ENCODE measurements around the gene ASB12. TPM values are rescaled to one million over a fixed set of nuclear protein-coding genes. Genes with fewer than 3 reads are reported as not detected.

ASB12 gene, protein sequence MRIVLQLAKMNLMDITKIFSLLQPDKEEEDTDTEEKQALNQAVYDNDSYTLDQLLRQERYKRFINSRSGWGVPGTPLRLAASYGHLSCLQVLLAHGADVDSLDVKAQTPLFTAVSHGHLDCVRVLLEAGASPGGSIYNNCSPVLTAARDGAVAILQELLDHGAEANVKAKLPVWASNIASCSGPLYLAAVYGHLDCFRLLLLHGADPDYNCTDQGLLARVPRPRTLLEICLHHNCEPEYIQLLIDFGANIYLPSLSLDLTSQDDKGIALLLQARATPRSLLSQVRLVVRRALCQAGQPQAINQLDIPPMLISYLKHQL
- 0.08 and 0.28 TPM in 2 replicates for polyA plus RNA-seq (2011; rRNA removed)
- 0.04 and 0.10 TPM in 2 replicates for polyA plus RNA-seq (2012; cell fraction: cytosol; rRNA removed)
- polyA plus RNA-seq (2012; cell fraction: nucleus; rRNA removed) = 0.07 and 0.16 TPM in 2 replicates
- polyA plus RNA-seq (2017; fragmentation: RNase III; extraction: RNeasy Plus Mini Kit Qiagen cat#74134 plus additional on column Dnase treatment) = 0.07 TPM in 1 of 3 replicates, not detected in the others
- 0.44 TPM in 1 of 2 replicates, not detected in the other for polyA minus RNA-seq (2011; rRNA and poly(A)+ RNA removed)

GRCh38 chrX:64230123-64230970 lies at the start of gene ASB12:
Gene ASB12, minus strand, starts transcription at chrX:64230607. Its CDS starts 4,957 bp downstream, at chrX:64225650.
- Histone ChIP-seq H3K4me1 (no peaks in the 10 kb centered on the region), H3K4me3 (no peak within 1 kb of the TSS), H3K27ac (no peak within 1 kb of the TSS), H3K9me3 (no peaks in the 10 kb centered on the region), H3K4me2 (no peak within 1 kb of the TSS)
- ATAC-seq (no peak), FAIRE-seq (no peak), DNase-seq (ENCODE audit: low read depth in 1 of 2, low spot score in 1 of 2) (no peak)
- no peak for TF ChIP-seq MAFK (IDR thresholded peaks at IDR 0.05; ENCODE audit: partially characterized antibody)
- no peak for TF ChIP-seq HDAC2 (IDR thresholded peaks at IDR 0.05)
- TF ChIP-seq KDM1A (IDR thresholded peaks at IDR 0.05; ENCODE audit: low read depth) = no peak
- no peak for TF ChIP-seq TP53 (CRISPR knock-in tag; IDR thresholded peaks at IDR 0.05)
- TF ChIP-seq, protein P1, sequence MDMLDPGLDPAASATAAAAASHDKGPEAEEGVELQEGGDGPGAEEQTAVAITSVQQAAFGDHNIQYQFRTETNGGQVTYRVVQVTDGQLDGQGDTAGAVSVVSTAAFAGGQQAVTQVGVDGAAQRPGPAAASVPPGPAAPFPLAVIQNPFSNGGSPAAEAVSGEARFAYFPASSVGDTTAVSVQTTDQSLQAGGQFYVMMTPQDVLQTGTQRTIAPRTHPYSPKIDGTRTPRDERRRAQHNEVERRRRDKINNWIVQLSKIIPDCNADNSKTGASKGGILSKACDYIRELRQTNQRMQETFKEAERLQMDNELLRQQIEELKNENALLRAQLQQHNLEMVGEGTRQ (IDR thresholded peaks at IDR 0.05) = no peak
- TF ChIP-seq HOXA7 (CRISPR knock-in tag; IDR thresholded peaks at IDR 0.05) = no peak
- TF ChIP-seq ELK1 (IDR thresholded peaks at IDR 0.05; ENCODE audit: low read depth, low read length) = no peak
- TF ChIP-seq HOXB5 (CRISPR knock-in tag; IDR thresholded peaks at IDR 0.05) = no peak
- TF ChIP-seq, protein P2, sequence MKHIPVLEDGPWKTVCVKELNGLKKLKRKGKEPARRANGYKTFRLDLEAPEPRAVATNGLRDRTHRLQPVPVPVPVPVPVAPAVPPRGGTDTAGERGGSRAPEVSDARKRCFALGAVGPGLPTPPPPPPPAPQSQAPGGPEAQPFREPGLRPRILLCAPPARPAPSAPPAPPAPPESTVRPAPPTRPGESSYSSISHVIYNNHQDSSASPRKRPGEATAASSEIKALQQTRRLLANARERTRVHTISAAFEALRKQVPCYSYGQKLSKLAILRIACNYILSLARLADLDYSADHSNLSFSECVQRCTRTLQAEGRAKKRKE (CRISPR knock-in tag; IDR thresholded peaks at IDR 0.05; ENCODE audit: low read depth) = no peak
- TF ChIP-seq CHD2 (IDR thresholded peaks at IDR 0.05; ENCODE audit: low read length, partially characterized antibody) = no peak
- TF ChIP-seq MYC (IDR thresholded peaks at IDR 0.05; ENCODE audit: borderline replicate concordance, low read length) = no peak
- ChIA-PET POLR2A (no interaction called here), CTCF (no interaction called here)
- WGBS (ENCODE audit: missing lambda C conversion rate) = 0% methylated on average over 5 of the region's 17 CpGs

DNA sequence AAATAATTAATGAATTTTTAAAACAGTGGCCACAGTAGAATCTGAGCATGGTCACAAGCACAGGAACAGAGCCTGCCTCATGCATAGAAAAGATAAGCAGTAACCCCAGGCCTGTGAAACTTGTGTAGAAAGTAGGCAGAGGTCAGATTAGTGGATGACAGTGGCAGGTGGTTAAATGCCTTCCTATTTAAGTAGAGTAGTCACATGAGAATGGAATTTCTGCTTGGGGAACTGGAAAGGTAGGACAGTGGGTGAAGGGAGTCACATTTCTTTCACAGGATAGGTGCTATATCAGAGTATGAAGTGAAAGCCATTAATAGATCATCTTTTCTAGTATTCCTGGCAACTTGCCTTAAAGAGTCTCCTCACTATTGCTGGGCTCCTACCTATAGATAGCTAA lies 34.9 kb upstream of the ASB12 start:
- Histone ChIP-seq H3K27ac (no peak overlapping the region), H3K4me3 (no peak overlapping the region), H3K4me2 (no peak overlapping the region), H3K9me3 (no peaks in the 10 kb centered on the region), H3K4me1 (no peaks in the 10 kb centered on the region)
- ChIA-PET POLR2A (no interaction called here), CTCF (interaction anchor here (0.5 kb wide), 1 partner anchor 55 kb away, joined by 3 read pairs; no protein-coding TSS in a partner anchor)
- no peak for ATAC-seq
- no peak for DNase-seq (ENCODE audit: low read depth in 1 of 2, low spot score in 1 of 2)
- no peak for TF ChIP-seq CEBPB (IDR thresholded peaks at IDR 0.05)
- TF ChIP-seq HOXA7 (CRISPR knock-in tag; IDR thresholded peaks at IDR 0.05) = no peak
- TF ChIP-seq MAFK (IDR thresholded peaks at IDR 0.05; ENCODE audit: partially characterized antibody) = no peak
- no peak for TF ChIP-seq CBX8 (IDR thresholded peaks at IDR 0.05)
- no peak for TF ChIP-seq MYC (IDR thresholded peaks at IDR 0.05; ENCODE audit: borderline replicate concordance, low read length)
- TF ChIP-seq NR3C1 (IDR thresholded peaks at IDR 0.05) = no peak
- TF ChIP-seq RFX5 (IDR thresholded peaks at IDR 0.05) = no peak
- no peak for TF ChIP-seq EHF (CRISPR knock-in tag; IDR thresholded peaks at IDR 0.05)
- TF ChIP-seq SMC3 (IDR thresholded peaks at IDR 0.05) = no peak
- TF ChIP-seq, protein P3, sequence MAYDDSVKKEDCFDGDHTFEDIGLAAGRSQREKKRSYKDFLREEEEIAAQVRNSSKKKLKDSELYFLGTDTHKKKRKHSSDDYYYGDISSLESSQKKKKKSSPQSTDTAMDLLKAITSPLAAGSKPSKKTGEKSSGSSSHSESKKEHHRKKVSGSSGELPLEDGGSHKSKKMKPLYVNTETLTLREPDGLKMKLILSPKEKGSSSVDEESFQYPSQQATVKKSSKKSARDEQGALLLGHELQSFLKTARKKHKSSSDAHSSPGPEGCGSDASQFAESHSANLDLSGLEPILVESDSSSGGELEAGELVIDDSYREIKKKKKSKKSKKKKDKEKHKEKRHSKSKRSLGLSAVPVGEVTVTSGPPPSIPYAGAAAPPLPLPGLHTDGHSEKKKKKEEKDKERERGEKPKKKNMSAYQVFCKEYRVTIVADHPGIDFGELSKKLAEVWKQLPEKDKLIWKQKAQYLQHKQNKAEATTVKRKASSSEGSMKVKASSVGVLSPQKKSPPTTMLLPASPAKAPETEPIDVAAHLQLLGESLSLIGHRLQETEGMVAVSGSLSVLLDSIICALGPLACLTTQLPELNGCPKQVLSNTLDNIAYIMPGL (CRISPR knock-in tag; IDR thresholded peaks at IDR 0.05; ENCODE audit: borderline replicate concordance) = no peak
- TF ChIP-seq SREBF2 (IDR thresholded peaks at IDR 0.05) = no peak
- no peak for TF ChIP-seq EP300 (IDR thresholded peaks at IDR 0.05)
- no peak for FAIRE-seq

Data from A549 (cell line).